Daoy (cell line): ENCODE measurements around the gene CBX1. TPM values are rescaled to one million over a fixed set of nuclear protein-coding genes. Genes with fewer than 3 reads are reported as not detected.
"Not testable (repeated sequence)": the region's sequence is repeated elsewhere in the genome, so short reads cannot be mapped to it uniquely, and the experiment has no call there.

Experiments
- DNase-seq: peaks from one replicate; pipeline ENCODE4 v3.0.0-alpha.2; 2015; ENCODE audit warnings: low read depth
- total RNA-seq: library from RNA; depleted of rRNA; stranded (reverse); fragments of >200 nt; shearing (Covaris generic); gene quantifications from 2 replicates; pipeline ENCODE4 v1.2.3, GENCODE V29; 2014

The CBX1 gene
- total RNA-seq, 1 experiment from 2014 or later = 88.1 TPM

- DNase-seq = peak; percentile 45
Measured at GRCh38 chr17:48074322-48075081, 26.8 kb downstream of the CBX1 start.

GRCh38 chr17:48073566-48074094 is 27.6 kb downstream of the CBX1 start:
- not testable (repeated sequence) for DNase-seq

GRCh38 chr17:48072811-48073210 is 28.5 kb downstream of the CBX1 start:
- DNase-seq = not testable (repeated sequence)

GRCh38 chr17:48071654-48072053 is 29.6 kb downstream of the CBX1 start:
- DNase-seq = no peak

- no peak for DNase-seq
Measured at GRCh38 chr17:48070195-48070594, 31.1 kb downstream of the CBX1 start.

- DNase-seq = no peak
Measured at GRCh38 chr17:48068491-48068961, 32.8 kb downstream of the CBX1 start.

- not testable (repeated sequence) for DNase-seq
Measured at GRCh38 chr17:48067808-48068207, 33.5 kb downstream of the CBX1 start.

GRCh38 chr17:48067245-48067644 is 34.0 kb downstream of the CBX1 start:
- no peak for DNase-seq

- DNase-seq = no peak
Measured at GRCh38 chr17:48066656-48067055, 34.6 kb downstream of the CBX1 start.

- DNase-seq = no peak
Measured at GRCh38 chr17:48066192-48066591, 35.1 kb downstream of the CBX1 start.

GRCh38 chr17:48064638-48065037 is 36.6 kb downstream of the CBX1 start:
- DNase-seq = no peak

GRCh38 chr17:48062273-48062672 is 39.0 kb downstream of the CBX1 start:
- DNase-seq = no peak

GRCh38 chr17:48060249-48060648 is 41.0 kb downstream of the CBX1 start:
- DNase-seq = no peak

GRCh38 chr17:48059125-48059668 is 42.1 kb downstream of the CBX1 start:
- DNase-seq = no peak

- DNase-seq = no peak
Measured at GRCh38 chr17:48058393-48059124, 42.7 kb downstream of the CBX1 start.

GRCh38 chr17:48057626-48058025 is 43.7 kb downstream of the CBX1 start:
- DNase-seq = no peak

- no peak for DNase-seq
Measured at GRCh38 chr17:48056879-48057278, 44.4 kb downstream of the CBX1 start.

- no peak for DNase-seq
Measured at GRCh38 chr17:48056246-48056745, 45.0 kb downstream of the CBX1 start.

- peak; percentile 69 for DNase-seq
Measured at GRCh38 chr17:48055531-48056245, 45.6 kb downstream of the CBX1 start.

GRCh38 chr17:48054238-48055185 is 46.8 kb downstream of the CBX1 start:
- no peak for DNase-seq
